ENCODE results near the gene RABGAP1L. TPM values are rescaled to one million over a fixed set of nuclear protein-coding genes. Genes with fewer than 3 reads are reported as not detected.
"Not testable (repeated sequence)": the region's sequence is repeated elsewhere in the genome, so short reads cannot be mapped to it uniquely, and the experiment has no call there.

The RABGAP1L gene
- total RNA-seq, 1 donor from 2014 or later: 36.9 TPM

GRCh38 chr1:174576120-174576519 lies 416.8 kb downstream of the RABGAP1L start:
- peaks cover 35% of the 10 kb centered on the region for H3K9me3 Mint-ChIP-seq
- DNase-seq; H3K4me3 Mint-ChIP-seq; intact Hi-C loops (cut with micrococcal nuclease); H3K36me3 Mint-ChIP-seq (ENCODE audit: low read depth); H3K27me3 Mint-ChIP-seq; H3K4me1 Mint-ChIP-seq; H3K27ac Mint-ChIP-seq: not testable (repeated sequence)

DNA sequence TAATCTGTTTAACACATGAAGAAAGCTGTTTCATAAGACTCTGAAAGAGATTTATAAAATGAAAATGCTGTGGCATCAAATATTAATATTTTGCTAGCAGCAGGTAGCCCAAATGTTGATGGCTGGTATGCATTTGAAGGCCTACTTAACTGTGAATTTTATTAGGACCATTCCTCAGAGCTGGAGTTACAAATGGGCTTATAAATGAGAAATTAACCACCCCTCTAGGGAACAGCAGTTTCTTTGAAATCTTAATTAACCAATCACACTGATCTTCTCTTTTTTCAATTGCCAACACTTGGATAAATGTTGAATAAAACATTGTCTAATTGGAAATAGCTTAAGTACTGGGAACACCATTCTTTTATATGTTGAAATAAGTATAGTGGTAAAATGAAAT lies 418.4 kb downstream of the RABGAP1L start:
- no peaks in the 10 kb centered on the region for H3K27me3 Mint-ChIP-seq
- H3K36me3 Mint-ChIP-seq (ENCODE audit: low read depth): no peaks in the 10 kb centered on the region

DNA sequence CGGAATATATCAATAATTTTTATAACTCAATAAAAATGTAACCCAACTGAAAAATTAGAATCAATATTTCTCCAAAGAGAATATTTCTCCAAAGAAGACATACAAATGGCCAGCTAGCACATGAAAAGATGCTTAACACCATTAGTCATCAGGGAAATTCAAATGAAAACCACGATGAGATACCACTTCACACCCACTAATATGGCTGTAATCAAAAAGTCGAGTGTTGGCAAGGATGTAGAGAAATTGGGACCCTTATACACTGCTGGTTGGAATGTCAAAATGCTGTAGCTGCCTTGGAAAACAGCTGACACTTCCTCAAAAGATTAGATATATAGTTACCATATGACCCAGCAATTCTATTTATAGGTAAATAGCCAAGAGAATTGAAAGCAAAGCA lies 421.5 kb downstream of the RABGAP1L start:
- intact Hi-C loops (cut with micrococcal nuclease): no loop called here
- H3K27ac Mint-ChIP-seq: no peak overlapping the region
- peaks cover 32% of the 10 kb centered on the region for H3K9me3 Mint-ChIP-seq
- no peaks in the 10 kb centered on the region for H3K36me3 Mint-ChIP-seq (ENCODE audit: low read depth)
- H3K27me3 Mint-ChIP-seq: no peaks in the 10 kb centered on the region
- H3K4me3 Mint-ChIP-seq: no peak overlapping the region
- H3K4me1 Mint-ChIP-seq: no peaks in the 10 kb centered on the region
- no peak for DNase-seq

More for the DNA sequence above, 418.4 kb downstream of the RABGAP1L start:
- H3K4me3 Mint-ChIP-seq: no peak overlapping the region
- H3K4me1 Mint-ChIP-seq: no peaks in the 10 kb centered on the region
- no peak overlapping the region for H3K27ac Mint-ChIP-seq
- intact Hi-C loops (cut with micrococcal nuclease): no loop called here
- peaks cover 34% of the 10 kb centered on the region for H3K9me3 Mint-ChIP-seq
- DNase-seq: no peak

DNA sequence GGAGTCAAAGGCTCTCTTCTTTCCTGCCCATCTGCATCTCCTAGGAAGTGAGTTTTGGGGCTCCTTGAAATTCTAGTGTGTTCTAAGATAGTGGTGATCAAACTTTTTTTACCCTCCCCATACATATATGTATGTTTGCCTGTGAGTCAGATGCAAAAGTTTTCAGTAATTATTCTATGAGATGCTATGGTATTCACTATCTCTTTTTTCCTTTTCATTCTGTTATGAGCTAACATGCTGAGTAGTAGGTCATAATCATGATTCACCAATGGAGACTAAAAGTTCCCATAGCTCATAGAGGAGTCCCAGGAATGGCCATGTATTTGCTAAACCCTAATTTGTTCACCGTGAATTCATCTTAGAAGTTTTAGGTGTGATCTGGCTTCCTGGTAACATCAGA lies 424.0 kb downstream of the RABGAP1L start:
- H3K36me3 Mint-ChIP-seq (ENCODE audit: low read depth): peaks cover 2% of the 10 kb centered on the region
- H3K4me1 Mint-ChIP-seq: no peaks in the 10 kb centered on the region
- no peak overlapping the region for H3K4me3 Mint-ChIP-seq
- peaks cover 26% of the 10 kb centered on the region for H3K9me3 Mint-ChIP-seq
- intact Hi-C loops (cut with micrococcal nuclease): no loop called here
- H3K27ac Mint-ChIP-seq: no peak overlapping the region
- H3K27me3 Mint-ChIP-seq: no peaks in the 10 kb centered on the region
- DNase-seq: no peak

DNA sequence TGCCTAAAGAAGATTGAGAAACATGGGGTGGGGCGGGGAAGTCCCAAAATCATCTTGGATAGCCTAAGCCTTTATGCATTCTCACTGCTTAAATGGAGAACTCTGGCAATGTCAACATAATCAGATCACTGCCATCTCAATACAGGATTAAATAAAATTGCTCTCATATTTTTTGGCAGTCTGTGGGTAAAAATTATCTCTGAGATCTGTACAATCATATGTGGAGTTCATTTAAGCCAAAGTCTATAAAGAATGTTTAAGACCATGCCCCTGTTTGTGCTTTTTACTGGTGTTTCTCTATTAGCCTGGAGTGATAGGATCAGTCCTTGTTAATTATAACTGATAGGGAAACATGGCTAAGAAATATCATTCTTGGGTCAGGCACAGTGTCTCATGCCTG lies 424.8 kb downstream of the RABGAP1L start:
- no peak for DNase-seq
- H3K27ac Mint-ChIP-seq: no peak overlapping the region
- intact Hi-C loops (cut with micrococcal nuclease): no loop called here
- no peaks in the 10 kb centered on the region for H3K27me3 Mint-ChIP-seq
- no peak overlapping the region for H3K4me3 Mint-ChIP-seq
- H3K9me3 Mint-ChIP-seq: peaks cover 30% of the 10 kb centered on the region
- no peaks in the 10 kb centered on the region for H3K4me1 Mint-ChIP-seq
- peaks cover 5% of the 10 kb centered on the region for H3K36me3 Mint-ChIP-seq (ENCODE audit: low read depth)

- H3K27me3 Mint-ChIP-seq; H3K4me3 Mint-ChIP-seq; intact Hi-C loops (cut with micrococcal nuclease); H3K36me3 Mint-ChIP-seq (ENCODE audit: low read depth); DNase-seq; H3K4me1 Mint-ChIP-seq; H3K27ac Mint-ChIP-seq: not testable (repeated sequence)
- peaks cover 16% of the 10 kb centered on the region for H3K9me3 Mint-ChIP-seq
Observed at GRCh38 chr1:174588618-174589017, 429.3 kb downstream of the RABGAP1L start.

GRCh38 chr1:174605198-174605597 lies 445.9 kb downstream of the RABGAP1L start:
- Mint-ChIP-seq H3K36me3 (ENCODE audit: low read depth) (peaks cover 1% of the 10 kb centered on the region), H3K9me3 (peaks cover 8% of the 10 kb centered on the region), H3K27ac (no peak overlapping the region), H3K4me1 (no peaks in the 10 kb centered on the region), H3K4me3 (no peak overlapping the region), H3K27me3 (no peaks in the 10 kb centered on the region)
- no peak for DNase-seq
- intact Hi-C loops (cut with micrococcal nuclease): no loop called here

- Mint-ChIP-seq H3K27me3 (no peaks in the 10 kb centered on the region), H3K4me1 (no peaks in the 10 kb centered on the region), H3K4me3 (no peak overlapping the region), H3K36me3 (ENCODE audit: low read depth) (no peaks in the 10 kb centered on the region), H3K27ac (no peak overlapping the region), H3K9me3 (peaks cover 3% of the 10 kb centered on the region)
- intact Hi-C loops (cut with micrococcal nuclease): no loop called here
- no peak for DNase-seq
Observed at GRCh38 chr1:174606471-174606870, 447.2 kb downstream of the RABGAP1L start.

- H3K4me3 Mint-ChIP-seq; H3K36me3 Mint-ChIP-seq (ENCODE audit: low read depth); intact Hi-C loops (cut with micrococcal nuclease); DNase-seq; H3K27ac Mint-ChIP-seq; H3K4me1 Mint-ChIP-seq; H3K27me3 Mint-ChIP-seq: not testable (repeated sequence)
- H3K9me3 Mint-ChIP-seq: peaks cover 23% of the 10 kb centered on the region
Observed at GRCh38 chr1:174617905-174618304, 458.6 kb downstream of the RABGAP1L start.

- H3K27ac Mint-ChIP-seq: no peak overlapping the region
Observed at GRCh38 chr1:174623324-174624035, 464.2 kb downstream of the RABGAP1L start.

DNA sequence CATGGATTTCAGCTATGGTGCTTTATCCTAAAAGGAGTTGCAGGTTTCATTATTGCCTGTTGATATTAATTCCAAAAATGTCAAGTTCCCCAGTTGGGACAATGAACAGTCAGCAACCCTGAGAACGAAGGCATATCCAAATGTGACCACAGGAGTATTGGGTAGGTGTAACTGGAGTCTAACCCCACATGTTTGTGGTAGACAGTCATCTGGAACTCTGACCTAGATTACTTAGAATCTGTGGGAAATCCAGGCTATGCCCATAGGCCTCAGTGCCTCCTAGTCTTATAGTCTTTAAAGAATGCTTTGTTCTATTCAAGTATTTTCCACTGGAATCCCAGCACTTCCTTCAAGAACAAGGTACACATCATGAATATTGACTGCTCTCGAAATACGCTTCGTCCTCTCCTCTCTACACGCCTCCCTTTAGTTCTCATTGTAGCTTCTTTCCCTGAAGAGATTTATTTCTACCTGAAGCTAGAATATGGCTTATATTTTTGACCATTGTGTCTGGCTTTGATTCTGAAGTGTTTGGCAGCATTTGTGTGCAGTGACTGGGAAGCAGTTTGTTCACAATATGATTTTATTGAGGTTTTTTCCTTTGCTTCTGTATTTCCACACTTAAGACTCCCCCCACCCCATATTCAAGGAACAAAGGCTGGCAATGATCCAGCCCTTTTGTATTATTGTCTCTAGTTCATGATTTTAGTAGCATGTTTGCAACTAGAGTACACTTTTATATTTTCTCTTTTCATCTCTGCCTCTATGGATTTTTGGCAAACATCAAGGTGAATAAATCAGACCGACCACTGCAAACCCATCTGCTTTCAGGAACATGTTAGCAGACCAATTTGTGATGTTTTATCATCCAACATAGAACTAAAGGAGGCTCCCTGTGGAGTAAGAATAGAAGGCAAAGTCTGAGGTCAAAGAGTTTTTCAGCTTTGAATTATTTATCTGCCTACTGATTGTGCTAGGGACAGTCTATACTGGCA lies 467.0 kb downstream of the RABGAP1L start:
- H3K27me3 Mint-ChIP-seq: no peaks in the 10 kb centered on the region
- DNase-seq: no peak
- H3K4me1 Mint-ChIP-seq: no peaks in the 10 kb centered on the region
- no peaks in the 10 kb centered on the region for H3K36me3 Mint-ChIP-seq (ENCODE audit: low read depth)
- intact Hi-C loops (cut with micrococcal nuclease): no loop called here
- H3K9me3 Mint-ChIP-seq: peaks cover 3% of the 10 kb centered on the region
- H3K4me3 Mint-ChIP-seq: no peak overlapping the region
- H3K27ac Mint-ChIP-seq: no peak overlapping the region

More at GRCh38 chr1:174623324-174624035, 464.2 kb downstream of the RABGAP1L start:
- Mint-ChIP-seq H3K9me3 (peaks cover 20% of the 10 kb centered on the region), H3K36me3 (ENCODE audit: low read depth) (peaks cover 2% of the 10 kb centered on the region), H3K4me3 (no peak overlapping the region), H3K4me1 (no peaks in the 10 kb centered on the region), H3K27me3 (no peaks in the 10 kb centered on the region)
- intact Hi-C loops (cut with micrococcal nuclease): no loop called here
- DNase-seq: no peak

DNA sequence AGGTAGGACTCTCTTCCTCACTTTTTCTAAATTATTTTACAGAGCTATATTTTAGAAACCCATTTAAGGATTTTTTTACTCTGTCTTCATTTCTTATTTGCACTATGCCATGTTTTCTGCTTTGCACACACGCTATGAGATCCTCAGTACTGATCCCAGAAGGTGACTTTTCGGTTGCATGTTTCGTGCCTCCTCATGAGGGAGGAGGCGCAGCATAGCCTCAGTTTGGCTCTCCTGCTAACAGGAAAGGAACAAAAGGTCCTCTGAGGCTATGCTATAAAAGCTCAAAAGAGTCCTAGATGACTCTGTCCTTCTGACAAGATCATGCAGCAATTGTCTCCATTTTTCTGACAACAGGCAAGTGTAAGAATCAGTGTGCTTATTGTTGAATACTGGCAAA lies 478.2 kb downstream of the RABGAP1L start:
- H3K9me3 Mint-ChIP-seq: no peaks in the 10 kb centered on the region
- H3K27me3 Mint-ChIP-seq: no peaks in the 10 kb centered on the region
- no peak for DNase-seq
- H3K27ac Mint-ChIP-seq: no peak overlapping the region
- no peak overlapping the region for H3K4me3 Mint-ChIP-seq
- no peaks in the 10 kb centered on the region for H3K4me1 Mint-ChIP-seq
- H3K36me3 Mint-ChIP-seq (ENCODE audit: low read depth): peaks cover 5% of the 10 kb centered on the region
- intact Hi-C loops (cut with micrococcal nuclease): no loop called here

DNA sequence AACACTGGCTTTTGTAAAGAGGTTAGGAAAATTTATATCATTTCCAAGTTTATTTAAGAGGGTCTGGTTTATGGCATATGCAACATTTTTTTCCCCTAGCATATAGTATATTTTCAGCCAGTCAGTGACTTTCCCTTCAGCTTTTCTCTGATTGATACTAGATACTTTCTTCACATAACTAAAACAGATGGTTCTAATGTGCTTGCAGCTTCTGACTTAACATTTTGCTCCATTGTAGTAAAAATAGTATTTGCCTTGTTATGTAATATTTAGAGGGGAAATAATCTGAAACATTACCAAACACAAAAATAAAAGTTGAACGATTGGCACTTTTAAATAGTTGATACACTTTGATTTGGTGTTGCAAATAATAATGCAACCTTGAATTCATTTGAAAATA lies 480.1 kb downstream of the RABGAP1L start:
- no peaks in the 10 kb centered on the region for H3K4me1 Mint-ChIP-seq
- H3K4me3 Mint-ChIP-seq: no peak overlapping the region
- peaks cover 5% of the 10 kb centered on the region for H3K36me3 Mint-ChIP-seq (ENCODE audit: low read depth)
- no peaks in the 10 kb centered on the region for H3K27me3 Mint-ChIP-seq
- DNase-seq: no peak
- no peaks in the 10 kb centered on the region for H3K9me3 Mint-ChIP-seq
- no peak overlapping the region for H3K27ac Mint-ChIP-seq
- intact Hi-C loops (cut with micrococcal nuclease): no loop called here

DNA sequence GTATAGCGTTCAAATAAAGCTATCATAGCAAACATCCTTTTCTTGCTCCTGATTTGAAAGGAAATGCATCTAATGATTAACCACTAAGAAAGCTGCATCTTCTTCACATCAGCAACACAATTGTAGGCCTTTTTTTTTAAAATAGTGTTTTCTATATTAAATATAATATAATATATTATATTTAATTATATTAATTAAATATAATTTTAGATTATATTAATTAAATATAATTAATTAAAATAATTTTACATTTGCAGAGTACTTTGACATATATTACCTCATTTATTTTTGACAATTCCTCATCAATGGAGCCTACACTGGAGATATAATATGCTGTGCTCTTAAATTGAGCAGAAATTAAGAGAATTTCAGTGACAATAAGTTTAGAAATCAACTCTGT lies 481.5 kb downstream of the RABGAP1L start:
- intact Hi-C loops (cut with micrococcal nuclease): no loop called here
- H3K4me3 Mint-ChIP-seq: no peak overlapping the region
- no peaks in the 10 kb centered on the region for H3K9me3 Mint-ChIP-seq
- H3K36me3 Mint-ChIP-seq (ENCODE audit: low read depth): peaks cover 5% of the 10 kb centered on the region
- H3K27me3 Mint-ChIP-seq: no peaks in the 10 kb centered on the region
- H3K27ac Mint-ChIP-seq: no peak overlapping the region
- DNase-seq: no peak
- H3K4me1 Mint-ChIP-seq: no peaks in the 10 kb centered on the region

Data from activated CD4-positive, alpha-beta T cell treated with anti-CD3 and anti-CD28 coated beads, Interleukin-2, amount 10 ng/mL, durations not matched to agents 24 days and 14 days (primary cell).